AG09309 (cell line): ENCODE data around the gene ROR1.

Source experiments
- DNase-seq: peaks from one replicate; pipeline ENCODE4 v3.0.0-alpha.2; 2010; ENCODE audit warnings: low read depth
- H3K4me3 ChIP-seq: 2 replicates; pipeline ENCODE4 v1.5.1; 2011; ENCODE audit warnings: mild to moderate bottlenecking, low read depth, low read length, moderate library complexity; ENCODE audit not compliant: control insufficient read depth
- TF ChIP-seq, protein P1 (sequence below): IDR thresholded peaks from 2 replicates; pipeline ENCODE4 v1.5.1; 2011; ENCODE audit warnings: mild to moderate bottlenecking, low read depth, low read length, inconsistent platforms; ENCODE audit not compliant: insufficient read depth, control insufficient read depth; ENCODE audit errors: missing control alignments

ROR1 gene

DNA sequence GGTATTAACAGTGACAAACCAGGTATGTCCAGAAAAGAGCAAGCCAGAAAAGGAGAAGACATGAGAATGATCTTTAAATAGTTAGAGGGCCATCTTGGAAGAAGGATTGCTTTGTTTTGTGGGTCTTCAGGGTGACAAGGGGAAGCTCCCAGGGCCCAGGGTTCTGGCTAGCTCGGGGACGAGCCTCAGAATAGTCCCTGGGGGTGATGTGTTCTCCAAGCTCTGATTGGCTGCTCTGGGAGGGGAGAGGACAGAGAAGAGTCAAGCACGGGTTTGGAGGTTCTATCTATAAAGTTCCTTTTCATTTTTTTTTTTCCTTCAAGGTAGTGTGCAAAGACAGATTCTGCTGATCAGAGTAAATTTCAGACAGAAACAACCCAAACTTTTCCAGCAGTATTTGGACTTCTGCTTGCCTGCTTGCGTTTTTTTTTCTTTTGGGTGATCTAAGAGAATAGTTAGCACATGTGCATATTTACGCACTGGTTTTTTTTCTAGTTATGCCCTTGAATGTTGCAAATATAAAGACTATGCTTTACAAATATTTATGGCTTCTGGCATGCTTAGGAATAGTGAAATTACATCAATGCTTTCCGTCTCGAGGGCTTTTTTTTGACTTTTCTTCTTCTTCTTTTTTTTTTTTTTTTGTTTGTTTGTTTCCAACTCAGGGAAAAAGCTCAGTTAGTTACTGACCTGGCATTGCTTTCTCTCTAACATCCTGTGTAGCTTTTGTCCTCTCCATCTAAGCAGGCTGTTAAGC, 59.7 kb downstream of the ROR1 start:
- TF ChIP-seq, protein P1, sequence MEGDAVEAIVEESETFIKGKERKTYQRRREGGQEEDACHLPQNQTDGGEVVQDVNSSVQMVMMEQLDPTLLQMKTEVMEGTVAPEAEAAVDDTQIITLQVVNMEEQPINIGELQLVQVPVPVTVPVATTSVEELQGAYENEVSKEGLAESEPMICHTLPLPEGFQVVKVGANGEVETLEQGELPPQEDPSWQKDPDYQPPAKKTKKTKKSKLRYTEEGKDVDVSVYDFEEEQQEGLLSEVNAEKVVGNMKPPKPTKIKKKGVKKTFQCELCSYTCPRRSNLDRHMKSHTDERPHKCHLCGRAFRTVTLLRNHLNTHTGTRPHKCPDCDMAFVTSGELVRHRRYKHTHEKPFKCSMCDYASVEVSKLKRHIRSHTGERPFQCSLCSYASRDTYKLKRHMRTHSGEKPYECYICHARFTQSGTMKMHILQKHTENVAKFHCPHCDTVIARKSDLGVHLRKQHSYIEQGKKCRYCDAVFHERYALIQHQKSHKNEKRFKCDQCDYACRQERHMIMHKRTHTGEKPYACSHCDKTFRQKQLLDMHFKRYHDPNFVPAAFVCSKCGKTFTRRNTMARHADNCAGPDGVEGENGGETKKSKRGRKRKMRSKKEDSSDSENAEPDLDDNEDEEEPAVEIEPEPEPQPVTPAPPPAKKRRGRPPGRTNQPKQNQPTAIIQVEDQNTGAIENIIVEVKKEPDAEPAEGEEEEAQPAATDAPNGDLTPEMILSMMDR: no peak
- H3K4me3 ChIP-seq: no peak overlapping the region
- DNase-seq: no peak

DNA sequence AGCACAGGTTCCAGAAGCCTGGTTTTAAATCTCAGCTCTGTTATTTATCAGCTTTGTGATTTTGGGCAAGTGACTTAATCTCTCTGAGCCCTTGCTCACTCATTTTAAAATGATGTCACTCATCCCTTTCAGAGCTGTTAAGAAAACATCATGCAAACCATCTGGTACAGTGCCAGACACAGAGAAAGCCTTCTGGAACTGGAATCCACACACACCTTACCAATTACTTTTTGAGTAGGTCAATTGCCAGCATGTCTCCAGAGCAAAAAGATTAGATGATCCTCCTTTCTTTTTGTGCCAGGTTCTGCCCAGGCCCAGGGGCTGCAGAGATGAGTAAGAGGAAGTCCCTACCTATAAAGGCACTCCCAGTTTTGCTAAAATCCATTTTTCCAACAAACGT, 61.3 kb downstream of the ROR1 start:
- TF ChIP-seq, protein P1: no peak
- H3K4me3 ChIP-seq: no peak overlapping the region
- no peak for DNase-seq

DNA sequence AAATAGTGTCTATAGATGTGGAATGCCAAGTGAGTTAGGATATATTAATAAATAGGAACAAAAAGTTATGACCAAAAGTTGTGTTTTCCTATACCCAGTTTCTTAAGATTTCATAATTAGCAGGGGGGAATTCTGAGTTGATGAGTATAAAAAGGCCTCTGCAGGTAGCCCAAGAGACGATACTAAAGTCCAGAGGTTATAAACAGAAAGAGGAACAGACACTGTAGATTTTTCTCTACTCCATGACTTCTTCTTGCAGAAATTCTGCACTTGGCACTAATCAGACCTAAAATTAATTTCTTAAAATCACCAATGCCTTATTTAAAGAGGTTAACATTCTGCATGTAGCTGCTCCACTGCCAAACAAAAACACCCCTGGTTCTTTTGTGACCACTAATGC, 62.6 kb downstream of the ROR1 start:
- TF ChIP-seq, protein P1: no peak
- DNase-seq: no peak
- H3K4me3 ChIP-seq: no peak overlapping the region

DNA sequence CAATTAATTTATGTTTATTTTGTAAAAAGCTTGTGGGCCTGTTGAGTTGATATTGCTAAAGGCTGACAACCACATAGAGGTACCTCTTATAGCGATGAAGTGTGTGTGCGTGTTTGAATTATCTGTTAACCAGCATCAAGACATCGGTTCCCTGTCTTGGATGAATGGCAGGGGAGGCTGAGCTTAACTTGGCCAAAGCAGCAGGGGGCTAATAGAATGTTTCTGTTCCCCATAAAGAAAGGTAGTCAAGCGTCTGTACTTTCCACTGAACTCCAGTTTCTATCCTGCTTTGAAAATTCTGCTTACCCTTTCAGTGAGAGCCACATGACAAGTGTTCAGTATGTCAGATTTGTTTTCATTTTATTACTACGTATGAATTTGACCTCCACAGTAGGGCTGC, 63.0 kb downstream of the ROR1 start:
- TF ChIP-seq, protein P1: no peak
- no peak for DNase-seq
- H3K4me3 ChIP-seq: no peak overlapping the region

DNA sequence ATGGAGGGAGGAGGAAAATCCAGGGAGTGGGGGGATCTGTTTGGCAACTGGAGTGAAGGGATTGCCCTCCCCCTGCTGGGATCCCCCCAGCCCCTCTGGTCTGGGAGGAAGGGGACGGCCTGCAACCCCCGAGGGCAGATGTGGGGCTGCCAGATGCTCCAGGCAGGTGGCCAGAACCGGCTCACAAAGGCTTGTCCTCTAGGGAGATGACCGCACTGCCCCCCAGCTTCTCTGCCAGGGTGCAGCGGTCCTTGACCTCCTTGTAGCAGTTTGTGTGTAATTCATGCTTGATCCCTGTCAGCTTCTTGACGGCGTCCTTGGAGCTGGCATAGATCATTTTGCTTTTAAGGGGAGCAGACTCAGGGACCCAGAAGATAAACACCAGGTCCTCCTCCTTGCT, 69.2 kb downstream of the ROR1 start:
- no peak overlapping the region for H3K4me3 ChIP-seq
- no peak for DNase-seq
- TF ChIP-seq, protein P1: no peak

DNA sequence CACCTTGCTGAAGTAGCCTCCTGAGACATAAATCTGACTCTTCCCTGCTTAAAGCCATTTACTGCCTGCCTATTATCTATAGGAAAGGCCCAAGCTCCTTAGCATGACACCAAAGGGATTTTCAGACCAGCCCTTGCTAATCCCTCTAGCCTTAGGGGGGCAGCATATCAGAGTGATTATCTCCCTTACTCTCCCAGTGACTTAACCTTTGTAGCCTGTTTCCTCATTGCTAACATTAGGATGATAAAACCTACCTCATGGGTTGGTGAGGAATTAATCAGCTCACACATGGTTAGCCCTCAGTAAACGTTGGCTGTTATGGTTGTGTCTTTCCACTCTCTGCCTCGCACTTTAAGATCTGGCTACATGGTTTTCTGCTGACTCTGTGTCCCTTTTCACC, 70.1 kb downstream of the ROR1 start:
- TF ChIP-seq, protein P1: no peak
- no peak overlapping the region for H3K4me3 ChIP-seq
- no peak for DNase-seq
